Panc1 (cell line): ENCODE data around the gene HCK. TPM values are rescaled to one million over a fixed set of nuclear protein-coding genes. Genes with fewer than 3 reads are reported as not detected.

Experiments
- ATAC-seq: fragments of 200-7000 bp; cut with Tn5 transposase; 2 replicates; pipeline ENCODE4 v1.9.1; 2020; ENCODE audit warnings: mild to moderate bottlenecking, moderate library complexity
- BruUV-seq: library from RNA; stranded (reverse); fragments of 400-500 nt; replicated peaks from 2 replicates; lab custom pipeline; 2021; lab: Mats Ljungman, UMichigan
- CTCF ChIA-PET: fragments of 300-600 bp; sonication (Branson Sonifier 250); formaldehyde crosslinking; loops from one replicate; lab custom pipeline; 2022; ENCODE audit warnings: antibody characterized with exemption; lab: Charles Lee
- POLR2A ChIA-PET: fragments of 300-600 bp; sonication (Branson Sonifier 250); formaldehyde crosslinking; loops from one replicate; lab custom pipeline; 2022; ENCODE audit warnings: antibody characterized with exemption; lab: Charles Lee
- DNase-seq: peaks from one replicate; pipeline ENCODE4 v3.0.0-alpha.2; 2010; ENCODE audit warnings: low read depth, low spot score
- H3K27ac ChIP-seq: 2 replicates; pipeline ENCODE4 v1.5.1; 2011; ENCODE audit warnings: mild to moderate bottlenecking, low read length, inconsistent platforms
- H3K27me3 ChIP-seq: fragments of 200-500 bp; sonication (Bioruptor generic); 2 replicates; pipeline ENCODE4 v1.6.0; 2014; ENCODE audit warnings: low read length, inconsistent platforms; ENCODE audit not compliant: control insufficient read depth, insufficient read depth
- H3K36me3 ChIP-seq: fragments of 200-500 bp; sonication (Bioruptor generic); 2 replicates; pipeline ENCODE4 v1.5.1; 2014; ENCODE audit warnings: inconsistent platforms, mild to moderate bottlenecking, low read length, moderate library complexity; ENCODE audit not compliant: control insufficient read depth, insufficient read depth
- H3K4me1 ChIP-seq: 2 replicates; pipeline ENCODE4 v1.5.1; 2011; ENCODE audit warnings: inconsistent platforms, mild to moderate bottlenecking, low read length, moderate library complexity; ENCODE audit not compliant: control insufficient read depth, insufficient read depth
- H3K4me3 ChIP-seq, 2 experiments: 2 replicates each; pipeline ENCODE4 v1.5.1; 2011 to 2012; ENCODE audit warnings: low read depth in 2 of 2, low read length in 2 of 2, mild to moderate bottlenecking in 2 of 2, inconsistent platforms in 1 of 2, moderate library complexity in 1 of 2
- H3K9me3 ChIP-seq: fragments of 200-500 bp; sonication (Bioruptor generic); 2 replicates; pipeline ENCODE4 v1.5.1; 2014; ENCODE audit warnings: low read depth, mild to moderate bottlenecking, inconsistent platforms, low read length, moderate library complexity; ENCODE audit not compliant: control insufficient read depth, insufficient read depth
- POLR2AphosphoS5 ChIP-seq: IDR thresholded peaks from 2 replicates; pipeline ENCODE4 v1.6.1; 2012; ENCODE audit warnings: mild to moderate bottlenecking, low read depth, low read length, moderate library complexity
- SIN3A ChIP-seq: IDR thresholded peaks from 2 replicates; pipeline ENCODE4 v1.6.1; 2012; ENCODE audit warnings: low read depth, mild to moderate bottlenecking, low read length, moderate library complexity, borderline replicate concordance; ENCODE audit not compliant: insufficient read depth
- TCF7L2 ChIP-seq: IDR thresholded peaks from 2 replicates; pipeline ENCODE4 v1.6.1; 2011; ENCODE audit warnings: mild to moderate bottlenecking, low read depth, low read length, inconsistent platforms
- in situ Hi-C: cut with HindIII; loops from 2 replicates; pipeline ENCODE4 v1.10.0; 2016; ENCODE audit warnings: low sequenced_read_pairs, low pct_unique_long_range_greater_than_20kb
- intact Hi-C: fragments of 100-400 bp; cut with micrococcal nuclease; formaldehyde crosslinking; loops from one replicate; pipeline ENCODE4 v1.10.0; 2022; ENCODE audit not compliant: unreplicated experiment
- total RNA-seq: library from RNA; stranded (reverse); gene quantifications from one replicate; pipeline ENCODE4 v1.2.1, GENCODE V29; 2021; ENCODE audit not compliant: unreplicated experiment
- TF ChIP-seq, protein P1 (sequence below), 2 experiments: IDR thresholded peaks; 2 replicates each; pipeline ENCODE4 v1.6.1; 2011 to 2012; ENCODE audit warnings: low read depth in 2 of 2, control low read depth in 1 of 2, low read length in 1 of 2, mild to moderate bottlenecking in 1 of 2, moderate library complexity in 1 of 2; ENCODE audit not compliant: insufficient read depth in 1 of 2
- TF ChIP-seq, protein P2 (sequence below): fragments of 450-650 bp; IDR thresholded peaks from 2 replicates; pipeline ENCODE4 v1.5.1; 2017; ENCODE audit warnings: mild to moderate bottlenecking

HCK gene
- total RNA-seq, 1 experiment from 2014 or later, result 0.98 TPM

DNA sequence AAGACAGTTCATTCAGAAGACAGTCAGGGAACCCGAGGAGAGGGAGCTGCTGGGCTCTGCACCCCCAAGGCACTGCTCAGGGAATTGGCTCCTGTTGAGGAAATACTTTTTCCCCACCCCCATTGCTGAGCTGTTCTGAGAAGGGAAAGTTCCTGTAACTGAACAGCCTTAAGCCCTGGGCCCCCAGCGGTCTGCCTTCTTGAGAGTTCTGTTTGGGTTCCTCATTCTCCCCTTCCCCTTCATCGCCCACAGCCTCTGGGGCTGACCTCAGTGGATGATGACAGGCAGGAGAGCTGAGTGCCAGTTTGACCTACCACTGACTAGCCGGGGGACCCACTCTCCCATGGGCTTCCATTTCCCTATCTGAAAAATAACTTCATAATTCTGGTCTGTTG lies 10.7 kb downstream of the HCK start:
- intact Hi-C loops, result no loop called here
- Histone ChIP-seq H3K4me1 (no peaks in the 10 kb centered on the region), H3K36me3 (no peaks in the 10 kb centered on the region), H3K4me3 (no peak overlapping the region), H3K27ac (no peak overlapping the region), H3K9me3 (no peaks in the 10 kb centered on the region), H3K27me3 (peaks cover 12% of the 10 kb centered on the region; the same call in 1 of the 2 replicates)
- ChIA-PET CTCF (interaction anchor here (0.7 kb wide), 1 partner anchor 210 kb away, joined by 3 read pairs; no protein-coding TSS in a partner anchor), POLR2A (no interaction called here)
- DNase-seq, result no peak
- in situ Hi-C loops, result no loop called here
- TF ChIP-seq, protein P1, sequence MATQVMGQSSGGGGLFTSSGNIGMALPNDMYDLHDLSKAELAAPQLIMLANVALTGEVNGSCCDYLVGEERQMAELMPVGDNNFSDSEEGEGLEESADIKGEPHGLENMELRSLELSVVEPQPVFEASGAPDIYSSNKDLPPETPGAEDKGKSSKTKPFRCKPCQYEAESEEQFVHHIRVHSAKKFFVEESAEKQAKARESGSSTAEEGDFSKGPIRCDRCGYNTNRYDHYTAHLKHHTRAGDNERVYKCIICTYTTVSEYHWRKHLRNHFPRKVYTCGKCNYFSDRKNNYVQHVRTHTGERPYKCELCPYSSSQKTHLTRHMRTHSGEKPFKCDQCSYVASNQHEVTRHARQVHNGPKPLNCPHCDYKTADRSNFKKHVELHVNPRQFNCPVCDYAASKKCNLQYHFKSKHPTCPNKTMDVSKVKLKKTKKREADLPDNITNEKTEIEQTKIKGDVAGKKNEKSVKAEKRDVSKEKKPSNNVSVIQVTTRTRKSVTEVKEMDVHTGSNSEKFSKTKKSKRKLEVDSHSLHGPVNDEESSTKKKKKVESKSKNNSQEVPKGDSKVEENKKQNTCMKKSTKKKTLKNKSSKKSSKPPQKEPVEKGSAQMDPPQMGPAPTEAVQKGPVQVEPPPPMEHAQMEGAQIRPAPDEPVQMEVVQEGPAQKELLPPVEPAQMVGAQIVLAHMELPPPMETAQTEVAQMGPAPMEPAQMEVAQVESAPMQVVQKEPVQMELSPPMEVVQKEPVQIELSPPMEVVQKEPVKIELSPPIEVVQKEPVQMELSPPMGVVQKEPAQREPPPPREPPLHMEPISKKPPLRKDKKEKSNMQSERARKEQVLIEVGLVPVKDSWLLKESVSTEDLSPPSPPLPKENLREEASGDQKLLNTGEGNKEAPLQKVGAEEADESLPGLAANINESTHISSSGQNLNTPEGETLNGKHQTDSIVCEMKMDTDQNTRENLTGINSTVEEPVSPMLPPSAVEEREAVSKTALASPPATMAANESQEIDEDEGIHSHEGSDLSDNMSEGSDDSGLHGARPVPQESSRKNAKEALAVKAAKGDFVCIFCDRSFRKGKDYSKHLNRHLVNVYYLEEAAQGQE (IDR thresholded peaks at IDR 0.05; ENCODE audit: insufficient read depth in 1 of 2, low read depth in 2 of 2, low read length in 1 of 2), result no peak
- TF ChIP-seq, protein P2, sequence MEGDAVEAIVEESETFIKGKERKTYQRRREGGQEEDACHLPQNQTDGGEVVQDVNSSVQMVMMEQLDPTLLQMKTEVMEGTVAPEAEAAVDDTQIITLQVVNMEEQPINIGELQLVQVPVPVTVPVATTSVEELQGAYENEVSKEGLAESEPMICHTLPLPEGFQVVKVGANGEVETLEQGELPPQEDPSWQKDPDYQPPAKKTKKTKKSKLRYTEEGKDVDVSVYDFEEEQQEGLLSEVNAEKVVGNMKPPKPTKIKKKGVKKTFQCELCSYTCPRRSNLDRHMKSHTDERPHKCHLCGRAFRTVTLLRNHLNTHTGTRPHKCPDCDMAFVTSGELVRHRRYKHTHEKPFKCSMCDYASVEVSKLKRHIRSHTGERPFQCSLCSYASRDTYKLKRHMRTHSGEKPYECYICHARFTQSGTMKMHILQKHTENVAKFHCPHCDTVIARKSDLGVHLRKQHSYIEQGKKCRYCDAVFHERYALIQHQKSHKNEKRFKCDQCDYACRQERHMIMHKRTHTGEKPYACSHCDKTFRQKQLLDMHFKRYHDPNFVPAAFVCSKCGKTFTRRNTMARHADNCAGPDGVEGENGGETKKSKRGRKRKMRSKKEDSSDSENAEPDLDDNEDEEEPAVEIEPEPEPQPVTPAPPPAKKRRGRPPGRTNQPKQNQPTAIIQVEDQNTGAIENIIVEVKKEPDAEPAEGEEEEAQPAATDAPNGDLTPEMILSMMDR, result no peak
- no peak for TF ChIP-seq TCF7L2
- TF ChIP-seq POLR2AphosphoS5, result no peak
- TF ChIP-seq SIN3A, result no peak
- no peak for ATAC-seq
- BruUV-seq, result no TSS peak

DNA sequence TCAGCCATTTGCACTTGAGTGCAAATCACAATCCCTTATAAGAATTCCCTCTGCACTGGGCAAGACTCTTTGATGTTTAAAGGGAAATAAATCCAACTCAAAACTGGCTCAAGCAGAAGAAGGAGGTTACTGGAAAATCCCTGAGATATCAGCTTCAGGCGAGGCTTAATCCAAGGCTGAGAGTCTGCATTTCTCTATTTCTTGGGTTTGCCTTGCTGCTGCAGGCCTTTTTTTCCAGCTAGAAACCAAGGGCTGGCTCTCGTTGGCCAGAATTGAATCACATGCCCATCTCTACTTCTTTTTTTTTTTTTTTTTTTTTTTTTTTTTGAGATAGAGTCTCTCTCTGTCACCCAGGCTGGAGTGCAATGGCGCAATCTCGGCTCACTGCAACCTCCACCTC lies 11.7 kb downstream of the HCK start:
- Histone ChIP-seq H3K36me3 (no peaks in the 10 kb centered on the region), H3K27me3 (peaks cover 9% of the 10 kb centered on the region; the same call in 1 of the 2 replicates), H3K27ac (no peak overlapping the region), H3K4me1 (no peaks in the 10 kb centered on the region), H3K4me3 (no peak overlapping the region), H3K9me3 (no peaks in the 10 kb centered on the region)
- no TSS peak for BruUV-seq
- DNase-seq (no peak), ATAC-seq (no peak)
- intact Hi-C loops, result no loop called here
- CTCF ChIA-PET, result interaction anchor here (0.7 kb wide), 2 partner anchors 23 to 265 kb away, joined by 10 read pairs; no protein-coding TSS in a partner anchor
- TF ChIP-seq POLR2AphosphoS5, result no peak
- TF ChIP-seq, protein P2, result no peak
- no peak for TF ChIP-seq TCF7L2
- TF ChIP-seq, protein P1 (IDR thresholded peaks at IDR 0.05; ENCODE audit: insufficient read depth in 1 of 2, low read depth in 2 of 2, low read length in 1 of 2), result no peak
- TF ChIP-seq SIN3A, result no peak
- POLR2A ChIA-PET, result no interaction called here
- in situ Hi-C loops, result no loop called here
